SK-N-SH (cell line): ENCODE measurements around the gene TSHZ2.

ENCODE experiments used
- CTCF ChIP-seq: fragments of 200-600 bp; sonication (generic); IDR thresholded peaks from 2 replicates; pipeline ENCODE4 v1.6.1; 2017; ENCODE audit warnings: antibody characterized with exemption, mild to moderate bottlenecking, moderate library complexity
- EZH2phosphoT487 ChIP-seq: fragments of 200-600 bp; sonication (generic); IDR thresholded peaks from 2 replicates; pipeline ENCODE4 v1.6.1; 2017; ENCODE audit warnings: low read depth, mixed run types, mild to moderate bottlenecking, antibody characterized with exemption, moderate library complexity, borderline replicate concordance
- FOXJ3 ChIP-seq: sonication (generic); formaldehyde crosslinking; IDR thresholded peaks from 2 replicates; pipeline ENCODE4 v1.5.1; 2020; ENCODE audit warnings: mild to moderate bottlenecking, missing genetic modification reagents
- GATA2 ChIP-seq: sonication (generic); formaldehyde crosslinking; IDR thresholded peaks from 2 replicates; pipeline ENCODE4 v1.5.0; 2020; ENCODE audit warnings: mild to moderate bottlenecking, missing genetic modification reagents
- MXI1 ChIP-seq: IDR thresholded peaks from 2 replicates; pipeline ENCODE4 v1.6.1; 2012; ENCODE audit warnings: mild to moderate bottlenecking, low read depth, low read length, improper control_type of control experiment
- NFIC ChIP-seq: IDR thresholded peaks from 2 replicates; pipeline ENCODE4 v1.4.0; 2012; ENCODE audit warnings: borderline replicate concordance
- RFX5 ChIP-seq: IDR thresholded peaks from 2 replicates; pipeline ENCODE4 v1.6.1; 2012; ENCODE audit warnings: mild to moderate bottlenecking, improper control_type of control experiment, low read length
- SMC3 ChIP-seq: IDR thresholded peaks from 2 replicates; pipeline ENCODE4 v1.6.1; 2012; ENCODE audit warnings: low read depth, low read length, improper control_type of control experiment
- TAF1 ChIP-seq: IDR thresholded peaks from 2 replicates; pipeline ENCODE4 v1.6.1; 2012; ENCODE audit warnings: low read depth, mild to moderate bottlenecking, low read length, moderate library complexity, borderline replicate concordance
- TEAD4 ChIP-seq: IDR thresholded peaks from 2 replicates; pipeline ENCODE4 v1.4.0; 2012; ENCODE audit warnings: mild to moderate bottlenecking, borderline replicate concordance; ENCODE audit not compliant: insufficient read depth
- USF2 ChIP-seq: fragments of 150-350 bp; IDR thresholded peaks from 2 replicates; pipeline ENCODE4 v1.6.1; 2017; ENCODE audit warnings: antibody characterized with exemption, low read length, low read depth, borderline replicate concordance

- TF ChIP-seq MXI1 (no peak), SMC3 (no peak), GATA2 (CRISPR knock-in tag) (no peak), CTCF (no peak), EZH2phosphoT487 (no peak), TAF1 (no peak), TEAD4 (no peak), USF2 (no peak), FOXJ3 (no peak), NFIC (no peak), RFX5 (no peak)
Observed at GRCh38 chr20:53152228-53152627, 180.1 kb downstream of the TSHZ2 start.
